Activated CD8-positive, alpha-beta memory T cell treated with anti-CD3 and anti-CD28 coated beads for 4 hours (primary cell): ENCODE data around the gene FBN1.

Source experiments
- DNase-seq, 2 donors: peaks; one replicate each; pipeline ENCODE4 v3.0.0-alpha.2; 2020; ENCODE audit warnings: low read depth in 2 of 2

The FBN1 gene

DNA sequence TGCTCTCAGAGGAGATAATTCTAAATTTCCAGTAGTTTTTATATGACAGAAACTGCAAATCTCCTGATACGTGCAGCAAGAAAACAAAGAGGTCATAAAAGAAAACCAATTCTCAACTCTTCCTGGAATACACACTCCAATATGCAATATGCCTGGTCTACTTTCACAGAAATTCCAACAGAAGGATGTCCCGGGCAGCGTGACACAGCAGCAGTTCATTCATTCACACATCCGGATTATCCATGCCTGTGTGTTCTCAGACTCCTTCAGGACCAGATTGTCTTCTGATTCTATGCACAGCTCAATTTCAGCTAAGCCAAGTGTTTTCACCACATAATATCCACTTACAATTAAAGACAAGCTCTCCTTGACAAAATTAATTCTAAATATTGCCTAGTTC lies 64.3 kb downstream of the FBN1 start:
- DNase-seq, result no peak

GRCh38 chr15:48580736-48581135 lies 64.8 kb downstream of the FBN1 start:
- no peak for DNase-seq

DNA sequence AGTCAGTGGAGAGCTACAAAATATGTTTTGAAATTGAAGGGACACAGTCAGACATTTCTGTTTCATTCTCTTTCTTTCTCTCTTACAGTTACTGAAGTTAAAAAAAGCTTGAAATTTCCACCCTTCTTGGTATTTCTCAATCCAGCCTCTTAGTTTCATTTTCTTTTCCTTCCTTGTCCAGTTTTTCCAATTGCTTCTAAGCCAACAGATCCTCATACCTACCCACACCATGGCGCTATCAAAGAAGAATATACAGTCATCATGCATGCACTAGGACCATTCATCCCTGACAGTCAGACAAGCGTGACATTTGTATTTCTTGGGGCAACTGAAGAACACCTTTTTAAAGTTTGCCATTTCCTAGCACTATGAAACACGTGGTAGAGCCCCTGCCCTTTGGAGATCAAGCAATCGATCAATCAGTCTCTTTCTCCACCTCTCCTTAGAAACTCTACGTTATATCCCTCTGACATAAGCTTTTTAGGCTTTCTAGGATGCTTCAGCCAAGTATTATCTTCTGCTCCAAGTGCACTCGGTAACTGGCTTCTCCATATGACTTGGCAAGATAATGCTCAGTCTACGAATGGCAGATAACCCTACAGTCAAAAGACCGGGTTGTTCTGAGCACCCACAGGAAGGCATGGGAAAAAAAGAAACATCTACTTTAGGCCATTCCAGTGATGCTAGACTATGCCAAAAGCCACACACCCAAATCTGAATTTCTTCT lies 65.4 kb downstream of the FBN1 start:
- DNase-seq, result no peak

- no peak for DNase-seq
Measured at GRCh38 chr15:48578965-48579364, 66.5 kb downstream of the FBN1 start.

DNA sequence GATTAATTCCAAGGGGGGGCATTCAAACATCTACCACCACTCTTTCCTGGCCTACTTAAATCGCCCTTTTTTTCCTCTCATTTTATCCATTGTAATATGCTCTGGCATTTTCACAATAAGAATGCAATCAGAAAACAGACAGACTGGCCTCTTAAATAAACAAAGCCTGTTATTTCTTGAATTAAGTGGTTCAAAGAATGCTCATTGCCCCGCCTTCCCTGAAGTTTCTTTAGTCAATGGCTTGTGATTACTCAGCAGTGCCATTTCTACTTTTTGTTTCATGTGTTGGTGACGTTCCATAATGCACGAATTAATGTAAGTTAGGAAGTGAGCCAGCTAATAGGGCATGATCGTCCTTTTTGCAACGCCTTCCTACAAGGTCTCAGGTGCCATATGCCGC lies 68.0 kb downstream of the FBN1 start:
- DNase-seq, result no peak

- DNase-seq, result no peak
Measured at GRCh38 chr15:48574187-48574586, 71.3 kb downstream of the FBN1 start.

- DNase-seq, result no peak
Measured at GRCh38 chr15:48573780-48574179, 71.7 kb downstream of the FBN1 start.

- DNase-seq, result no peak
Measured at GRCh38 chr15:48572823-48573222, 72.7 kb downstream of the FBN1 start.

- no peak for DNase-seq
Measured at GRCh38 chr15:48571510-48571909, 74.0 kb downstream of the FBN1 start.

GRCh38 chr15:48570822-48571221 lies 74.7 kb downstream of the FBN1 start:
- DNase-seq, result no peak

GRCh38 chr15:48569591-48570302 lies 75.8 kb downstream of the FBN1 start:
- DNase-seq, result no peak

- DNase-seq, result no peak
Measured at GRCh38 chr15:48566668-48567067, 78.8 kb downstream of the FBN1 start.

DNA sequence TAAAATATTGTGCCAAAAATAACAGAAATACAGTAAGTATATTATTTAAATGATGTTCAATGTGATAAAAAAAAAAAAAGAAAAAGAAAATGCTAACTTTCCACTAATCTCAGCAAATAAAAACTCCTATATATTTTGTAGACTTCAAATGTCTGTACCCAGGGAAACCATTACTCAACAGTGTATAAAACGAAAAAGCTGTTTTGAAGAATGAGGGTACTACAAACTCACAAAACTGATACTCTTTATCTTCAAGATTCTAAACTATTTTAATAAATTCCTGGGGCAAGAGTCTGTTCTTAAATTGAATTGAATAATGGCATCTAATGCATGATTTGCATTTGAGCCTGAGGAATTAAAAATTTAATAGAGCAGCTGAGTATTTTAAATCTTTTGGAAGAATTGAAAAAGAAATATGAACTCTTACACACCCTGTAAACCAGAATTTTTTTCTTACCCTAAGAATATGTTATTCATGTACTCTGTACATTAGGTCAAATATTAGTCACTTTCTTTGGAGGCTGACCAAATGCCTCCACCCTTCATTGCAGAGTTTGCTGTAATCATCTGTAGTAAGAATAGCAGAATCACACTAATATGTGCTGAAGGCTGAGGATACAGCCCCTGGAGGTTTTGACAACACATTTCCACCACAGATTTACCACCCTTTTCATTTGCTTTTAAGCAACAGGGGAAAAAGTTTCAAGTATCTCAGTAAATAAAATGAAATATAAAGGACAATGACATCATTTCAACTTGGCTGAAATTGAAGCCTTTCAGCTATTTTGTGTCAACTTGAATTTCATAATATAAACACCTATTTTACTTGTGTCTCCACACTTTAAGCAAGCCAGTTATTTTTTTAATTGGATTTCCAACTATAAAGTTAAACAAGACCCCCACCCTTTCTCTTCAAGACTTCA lies 79.7 kb downstream of the FBN1 start:
- DNase-seq, result no peak

DNA sequence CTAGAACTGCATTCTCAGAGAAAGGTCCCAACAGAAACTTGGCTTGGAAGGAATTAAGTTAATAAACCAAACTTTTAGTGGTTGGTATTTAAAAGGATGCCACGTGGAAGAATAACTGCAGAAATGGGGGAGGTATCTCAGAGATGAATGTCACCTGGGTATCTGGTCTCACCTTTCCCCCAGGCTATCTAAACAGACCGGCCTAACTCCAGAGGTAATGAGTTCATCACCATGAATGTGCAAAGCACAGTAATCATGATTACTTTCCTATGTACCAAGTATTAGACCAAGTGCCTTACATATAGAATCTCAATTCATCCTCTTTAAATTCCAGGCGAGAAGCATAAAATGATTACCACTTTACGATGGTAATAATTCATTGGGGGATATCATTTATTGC lies 80.8 kb downstream of the FBN1 start:
- DNase-seq, result no peak

- DNase-seq, result no peak
Measured at GRCh38 chr15:48563934-48564333, 81.6 kb downstream of the FBN1 start.

- DNase-seq, result no peak
Measured at GRCh38 chr15:48560321-48561051, 85.0 kb downstream of the FBN1 start.

DNA sequence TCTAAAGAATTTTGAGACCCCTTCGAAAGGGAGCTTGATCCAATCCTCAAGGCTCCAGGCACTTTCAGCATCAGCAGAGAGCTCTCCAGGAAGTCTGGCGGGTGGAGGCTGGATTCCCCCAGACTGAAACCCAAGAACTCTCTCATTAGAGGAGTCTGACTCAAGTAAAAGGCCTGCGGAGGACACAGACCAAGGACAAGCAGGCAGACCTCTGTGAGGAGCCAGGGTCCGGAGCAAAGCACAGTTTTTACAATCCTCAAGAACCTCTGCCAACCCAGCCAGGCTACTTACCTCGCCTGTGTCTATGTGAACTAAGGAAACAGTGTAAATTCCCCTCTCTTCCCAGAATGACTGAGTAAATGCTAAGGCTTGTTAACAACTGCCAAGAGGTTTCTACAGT lies 86.2 kb downstream of the FBN1 start:
- DNase-seq, result no peak

- DNase-seq, result no peak
Measured at GRCh38 chr15:48558226-48558625, 87.3 kb downstream of the FBN1 start.

GRCh38 chr15:48557335-48557734 lies 88.2 kb downstream of the FBN1 start:
- DNase-seq, result no peak

DNA sequence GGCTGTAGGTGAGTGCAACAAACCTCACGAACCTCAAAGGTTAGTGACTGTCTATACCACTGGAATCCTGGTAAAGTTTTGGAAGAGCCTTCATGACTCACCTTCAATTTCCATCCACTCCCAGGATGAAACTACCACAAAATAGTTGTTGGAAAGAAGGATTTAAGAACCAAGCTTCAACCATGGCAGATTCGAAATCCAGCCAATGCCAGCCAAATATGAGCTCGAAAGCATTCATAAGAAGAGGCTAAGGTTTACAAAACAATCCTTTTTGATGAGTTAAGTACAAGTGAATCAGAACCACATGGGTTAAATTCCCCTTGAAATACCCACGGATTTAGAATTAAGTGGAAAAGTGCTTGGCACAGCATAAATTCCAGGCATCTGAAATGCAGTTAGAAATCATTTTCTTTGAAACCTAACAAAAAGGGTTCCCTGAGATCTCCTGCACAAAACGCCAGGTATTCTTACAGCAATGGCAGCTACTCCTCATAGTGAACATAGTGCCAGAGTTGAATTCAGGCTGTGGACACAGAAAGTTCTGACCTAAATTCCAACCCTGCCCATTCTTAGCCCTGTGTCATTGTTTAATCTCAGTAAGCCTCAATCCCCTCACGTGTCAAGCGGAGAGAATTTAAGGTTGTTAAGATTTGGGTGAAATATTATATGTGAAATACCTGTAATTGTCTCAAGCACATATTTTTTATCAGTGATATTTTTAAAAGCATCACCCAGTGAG lies 89.2 kb downstream of the FBN1 start:
- DNase-seq, result no peak

GRCh38 chr15:48555241-48555881 lies 90.1 kb downstream of the FBN1 start:
- no peak for DNase-seq
